MM.1S (cell line): Measurements from ENCODE around the gene IMP3.

Source experiments
- DNase-seq: peaks from one replicate; pipeline ENCODE4 v3.0.0-alpha.2; 2015
- H2AFZ ChIP-seq: fragments of 300-600 bp; sonication (generic); 2 replicates; pipeline ENCODE4 v1.6.0; 2016; ENCODE audit warnings: antibody characterized with exemption, low read length
- H3F3A ChIP-seq: fragments of 300-600 bp; sonication (generic); 2 replicates; pipeline ENCODE4 v1.6.1; 2016; ENCODE audit warnings: mild to moderate bottlenecking, antibody characterized with exemption, low read length, moderate library complexity, mixed read lengths; ENCODE audit not compliant: insufficient read depth
- H3K27ac ChIP-seq: fragments of 300-600 bp; sonication (generic); 2 replicates; pipeline ENCODE4 v1.5.1; 2016; ENCODE audit warnings: mild to moderate bottlenecking, low read length
- H3K27me3 ChIP-seq: fragments of 300-600 bp; sonication (generic); replicated peaks from 2 replicates; pipeline ENCODE4 v1.6.0; 2016; ENCODE audit warnings: low read length; ENCODE audit not compliant: insufficient read depth
- H3K36me3 ChIP-seq: fragments of 300-600 bp; sonication (generic); replicated peaks from 2 replicates; pipeline ENCODE4 v1.6.1; 2016; ENCODE audit warnings: mild to moderate bottlenecking, low read length, mixed read lengths; ENCODE audit not compliant: insufficient read depth
- H3K4me1 ChIP-seq: fragments of 300-600 bp; sonication (generic); 2 replicates; pipeline ENCODE4 v1.6.1; 2016; ENCODE audit warnings: low read length, mixed read lengths
- H3K4me2 ChIP-seq: fragments of 300-600 bp; sonication (generic); 2 replicates; pipeline ENCODE4 v1.6.0; 2016; ENCODE audit warnings: low read depth, low read length
- H3K4me3 ChIP-seq: fragments of 300-600 bp; sonication (generic); 2 replicates; pipeline ENCODE4 v1.5.1; 2016; ENCODE audit warnings: low read length, mixed read lengths
- H3K79me2 ChIP-seq: fragments of 300-600 bp; sonication (generic); 2 replicates; pipeline ENCODE4 v1.6.1; 2016; ENCODE audit warnings: mixed run types, low read length, mixed read lengths
- H3K9ac ChIP-seq: fragments of 300-600 bp; sonication (generic); 2 replicates; pipeline ENCODE4 v1.6.1; 2016; ENCODE audit warnings: low read length, mixed read lengths
- H3K9me2 ChIP-seq: fragments of 300-600 bp; sonication (generic); replicated peaks from 2 replicates; pipeline ENCODE4 v1.6.1; 2016; ENCODE audit warnings: mild to moderate bottlenecking, low read length, mixed read lengths; ENCODE audit not compliant: insufficient read depth
- H3K9me3 ChIP-seq: fragments of 300-600 bp; sonication (generic); replicated peaks from 2 replicates; pipeline ENCODE4 v1.6.1; 2016; ENCODE audit warnings: mild to moderate bottlenecking, low read length, mixed read lengths; ENCODE audit not compliant: insufficient read depth
- H4K20me1 ChIP-seq: fragments of 300-600 bp; sonication (generic); 2 replicates; pipeline ENCODE4 v1.6.1; 2016; ENCODE audit warnings: mild to moderate bottlenecking, low read length, moderate library complexity, mixed read lengths; ENCODE audit not compliant: insufficient read depth
- EZH2 ChIP-seq: fragments of 300-600 bp; sonication (generic); optimal IDR thresholded peaks from 2 replicates; pipeline ENCODE3; 2017; ENCODE audit warnings: low read depth, mild to moderate bottlenecking, antibody characterized with exemption, low read length, mixed read lengths
- EZH2phosphoT487 ChIP-seq: fragments of 300-600 bp; sonication (generic); IDR thresholded peaks from 2 replicates; pipeline ENCODE4 v1.6.1; 2018; ENCODE audit warnings: antibody characterized with exemption, low read length
- TF ChIP-seq, protein P1 (sequence below): fragments of 300-600 bp; sonication (generic); IDR thresholded peaks from 2 replicates; pipeline ENCODE4 v1.5.1; 2016; ENCODE audit warnings: antibody characterized with exemption, low read length, mixed read lengths

IMP3 gene

DNA sequence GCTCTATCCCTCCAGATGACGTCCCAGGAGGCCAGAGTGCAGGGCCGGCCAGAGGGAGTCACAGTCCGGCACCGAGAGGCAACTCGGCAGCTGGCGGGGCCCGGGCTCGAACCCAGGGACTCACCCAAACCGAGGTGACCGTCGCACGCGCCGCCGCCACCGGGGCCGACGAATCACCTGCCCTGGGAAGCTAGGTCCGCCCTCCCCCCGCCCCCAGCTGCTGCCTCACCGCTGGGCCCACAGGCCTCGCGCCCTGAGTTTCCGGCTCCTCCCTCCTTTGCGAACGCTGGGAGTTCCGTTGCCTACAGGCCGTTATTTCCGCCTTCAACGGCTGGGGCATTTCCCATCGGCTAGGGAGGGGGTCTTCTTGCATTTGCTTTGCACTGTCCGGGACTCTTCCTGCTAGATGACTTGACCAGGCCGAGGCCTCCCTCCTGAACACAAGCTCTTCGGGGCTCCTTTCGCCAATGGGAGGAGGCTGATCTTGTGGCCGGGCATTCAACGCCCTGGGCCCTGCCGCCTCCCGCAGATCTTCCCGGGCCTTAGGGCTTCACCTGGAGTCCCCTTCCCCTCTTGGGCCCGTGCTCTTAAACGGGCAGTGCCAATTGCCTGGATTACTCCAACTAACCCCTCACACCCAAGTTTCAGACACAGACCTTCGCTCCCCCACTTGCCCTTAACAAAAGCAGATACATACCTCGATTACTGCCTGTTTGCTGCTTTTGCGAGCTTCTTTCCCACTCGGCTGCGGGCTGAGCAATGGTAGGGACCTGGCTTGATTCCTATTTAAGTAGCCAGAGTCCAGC is 14.3 kb downstream of the IMP3 start, which contains the start of gene SNUPN:
Gene SNUPN, minus strand, starts transcription at position 184 of the 806 bp plus-strand sequence. CDS start 4,674 bp downstream, outside the sequence.
- Histone ChIP-seq H3K27ac (peak within 1 kb of the TSS; percentile 71), H3K79me2 (no peaks in the 10 kb centered on the region), H3K9me2 (no peaks in the 10 kb centered on the region), H3K9ac (peak within 1 kb of the TSS; percentile 80), H3K4me2 (peak within 1 kb of the TSS; percentile 62), H3K27me3 (no peaks in the 10 kb centered on the region), H3K36me3 (no peaks in the 10 kb centered on the region), H3K9me3 (no peaks in the 10 kb centered on the region), H4K20me1 (no peaks in the 10 kb centered on the region), H3F3A (peaks cover 7% of the 10 kb centered on the region; the same call in 1 of the 2 replicates), H2AFZ (peak within 1 kb of the TSS; percentile 75), H3K4me1 (peaks cover 5% of the 10 kb centered on the region; the same call in 1 of the 2 replicates), H3K4me3 (peak within 1 kb of the TSS; percentile 73)
- TF ChIP-seq EZH2 (no peak), EZH2phosphoT487 (no peak)
- TF ChIP-seq, protein P1, sequence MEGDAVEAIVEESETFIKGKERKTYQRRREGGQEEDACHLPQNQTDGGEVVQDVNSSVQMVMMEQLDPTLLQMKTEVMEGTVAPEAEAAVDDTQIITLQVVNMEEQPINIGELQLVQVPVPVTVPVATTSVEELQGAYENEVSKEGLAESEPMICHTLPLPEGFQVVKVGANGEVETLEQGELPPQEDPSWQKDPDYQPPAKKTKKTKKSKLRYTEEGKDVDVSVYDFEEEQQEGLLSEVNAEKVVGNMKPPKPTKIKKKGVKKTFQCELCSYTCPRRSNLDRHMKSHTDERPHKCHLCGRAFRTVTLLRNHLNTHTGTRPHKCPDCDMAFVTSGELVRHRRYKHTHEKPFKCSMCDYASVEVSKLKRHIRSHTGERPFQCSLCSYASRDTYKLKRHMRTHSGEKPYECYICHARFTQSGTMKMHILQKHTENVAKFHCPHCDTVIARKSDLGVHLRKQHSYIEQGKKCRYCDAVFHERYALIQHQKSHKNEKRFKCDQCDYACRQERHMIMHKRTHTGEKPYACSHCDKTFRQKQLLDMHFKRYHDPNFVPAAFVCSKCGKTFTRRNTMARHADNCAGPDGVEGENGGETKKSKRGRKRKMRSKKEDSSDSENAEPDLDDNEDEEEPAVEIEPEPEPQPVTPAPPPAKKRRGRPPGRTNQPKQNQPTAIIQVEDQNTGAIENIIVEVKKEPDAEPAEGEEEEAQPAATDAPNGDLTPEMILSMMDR: no peak
- DNase-seq: peak; percentile 96

DNA sequence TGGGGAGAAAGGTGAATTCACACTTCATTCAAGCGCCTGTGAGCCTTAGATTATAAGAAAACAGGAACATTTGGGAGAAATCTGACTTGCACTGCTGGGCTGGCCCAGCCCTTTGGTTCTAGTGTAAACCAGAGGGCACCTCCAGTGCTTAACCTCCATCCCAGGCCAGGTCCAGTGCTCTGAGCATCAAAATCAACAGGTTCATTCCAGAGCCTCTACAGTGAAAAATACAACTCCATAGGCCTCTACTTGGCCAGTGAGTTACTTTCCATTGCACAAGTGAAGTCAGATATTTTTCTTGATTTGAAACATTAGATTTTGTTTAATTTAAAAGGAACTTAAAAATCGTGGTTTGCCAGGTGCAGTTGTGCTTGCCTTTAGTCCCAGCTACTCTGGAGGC is 17.5 kb downstream of the IMP3 start:
- no peak overlapping the region for H3K27ac ChIP-seq
- peaks cover 5% of the 10 kb centered on the region; the same call in 1 of the 2 replicates for H3K4me1 ChIP-seq
- H3K9me3 ChIP-seq: no peaks in the 10 kb centered on the region
- H2AFZ ChIP-seq: no peak overlapping the region
- H3F3A ChIP-seq: peaks cover 7% of the 10 kb centered on the region; the same call in 1 of the 2 replicates
- H4K20me1 ChIP-seq: no peaks in the 10 kb centered on the region
- no peaks in the 10 kb centered on the region for H3K79me2 ChIP-seq
- no peak overlapping the region for H3K4me2 ChIP-seq
- no peaks in the 10 kb centered on the region for H3K27me3 ChIP-seq
- H3K9me2 ChIP-seq: no peaks in the 10 kb centered on the region
- no peaks in the 10 kb centered on the region for H3K36me3 ChIP-seq
- DNase-seq: no peak
- no peak overlapping the region for H3K9ac ChIP-seq
- no peak overlapping the region for H3K4me3 ChIP-seq
- TF ChIP-seq EZH2 (no peak), EZH2phosphoT487 (no peak)
- TF ChIP-seq, protein P1: no peak

DNA sequence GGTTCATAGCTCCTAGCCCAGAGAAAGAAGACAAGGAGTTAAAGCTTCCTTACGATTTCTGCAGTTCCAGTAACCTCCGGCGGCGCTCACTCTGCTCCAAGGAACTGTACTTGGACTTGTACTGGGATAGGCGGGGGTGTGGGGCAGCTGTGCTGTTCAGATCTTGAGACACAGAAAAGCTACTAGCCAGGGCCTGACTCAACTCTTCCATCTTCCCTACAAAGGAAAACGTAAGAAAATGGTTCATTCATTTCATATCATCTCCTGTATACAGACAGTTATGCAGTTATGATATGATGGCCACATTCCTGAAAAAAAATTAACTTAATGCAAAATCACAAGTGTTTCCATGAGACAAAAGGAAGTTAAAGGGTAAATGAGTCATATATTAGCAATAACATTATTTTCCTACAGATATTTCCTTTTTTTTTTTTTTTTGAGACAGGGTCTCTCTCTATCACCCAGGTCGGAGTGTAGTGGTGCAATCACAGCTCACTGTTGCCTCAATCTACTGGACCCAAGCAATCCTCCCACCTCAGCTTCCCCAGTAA is 19.1 kb downstream of the IMP3 start:
- H3K4me2 ChIP-seq: no peak overlapping the region
- no peak overlapping the region for H3K27ac ChIP-seq
- H3K36me3 ChIP-seq: no peaks in the 10 kb centered on the region
- no peak overlapping the region for H2AFZ ChIP-seq
- no peaks in the 10 kb centered on the region for H3K9me2 ChIP-seq
- H3K9me3 ChIP-seq: no peaks in the 10 kb centered on the region
- no peaks in the 10 kb centered on the region for H3K79me2 ChIP-seq
- no peak for DNase-seq
- no peaks in the 10 kb centered on the region for H4K20me1 ChIP-seq
- H3K9ac ChIP-seq: no peak overlapping the region
- H3K27me3 ChIP-seq: no peaks in the 10 kb centered on the region
- no peaks in the 10 kb centered on the region for H3K4me1 ChIP-seq
- H3K4me3 ChIP-seq: no peak overlapping the region
- TF ChIP-seq EZH2: no peak
- TF ChIP-seq EZH2phosphoT487: no peak
- TF ChIP-seq, protein P1: no peak
- H3F3A ChIP-seq: 0 out of 2 replicates have a peak, but pooled peaks cover 2% of the 10 kb centered on the region
